ENCODE data around the gene SLIT3.

The SLIT3 gene

GRCh38 chr5:168844016-168844921, 456.7 kb downstream of the SLIT3 start:
- Histone ChIP-seq H3K9me3 (ENCODE audit: control insufficient read depth, insufficient read depth, low read depth, low read length) (no peaks in the 10 kb centered on the region), H3K36me3 (ENCODE audit: control insufficient read depth in 2 of 2, insufficient read depth in 1 of 2, low read length in 2 of 2) (no peaks in the 10 kb centered on the region), H3K4me3 (ENCODE audit: low read depth, low read length) (no peak overlapping the region), H3K4me1 (ENCODE audit: control insufficient read depth, insufficient read depth, low read length) (peaks cover 10% of the 10 kb centered on the region), H3K27ac (ENCODE audit: extremely low read depth, low read depth, low read length) (no peak overlapping the region)
- POLR2A ChIA-PET = interaction anchor here (0.6 kb wide), 1 partner anchor 30 kb away, joined by 3 read pairs; no protein-coding TSS in a partner anchor
- TF ChIP-seq ZXDB (tag by site-specific recombination; IDR thresholded peaks at IDR 0.05) = no peak
- TF ChIP-seq ZNF426 (tag by site-specific recombination; IDR thresholded peaks at IDR 0.05) = no peak
- TF ChIP-seq INSM2 (tag by site-specific recombination; IDR thresholded peaks at IDR 0.05) = no peak
- no peak for TF ChIP-seq ZNF335 (tag by site-specific recombination; conservative IDR thresholded peaks at IDR 0.05)
- no peak for TF ChIP-seq SETDB1 (IDR thresholded peaks at IDR 0.05; ENCODE audit: insufficient read length, low read length)
- TF ChIP-seq KLF10 (tag by site-specific recombination; IDR thresholded peaks at IDR 0.05) = no peak
- TF ChIP-seq ZFP69B (tag by site-specific recombination; IDR thresholded peaks at IDR 0.05) = no peak
- TF ChIP-seq ZBTB17 (tag by site-specific recombination; IDR thresholded peaks at IDR 0.05) = no peak
- TF ChIP-seq SCRT2 (tag by site-specific recombination; IDR thresholded peaks at IDR 0.05) = no peak
- TF ChIP-seq ZNF561 (tag by site-specific recombination; IDR thresholded peaks at IDR 0.05; ENCODE audit: borderline replicate concordance) = no peak
- no peak for TF ChIP-seq ZNF433 (tag by site-specific recombination; IDR thresholded peaks at IDR 0.05; ENCODE audit: low read depth)
- TF ChIP-seq ZFHX2 (tag by site-specific recombination; conservative IDR thresholded peaks at IDR 0.05) = no peak
- CTCF ChIA-PET = no interaction called here

GRCh38 chr5:168843277-168844015, 457.5 kb downstream of the SLIT3 start:
- Histone ChIP-seq H3K4me1 (ENCODE audit: control insufficient read depth, insufficient read depth, low read length) (0 out of 2 replicates have a peak, but pooled peaks cover 3% of the 10 kb centered on the region), H3K9me3 (ENCODE audit: control insufficient read depth, insufficient read depth, low read depth, low read length) (no peaks in the 10 kb centered on the region), H3K27ac (ENCODE audit: extremely low read depth, low read depth, low read length) (no peak overlapping the region), H3K36me3 (ENCODE audit: control insufficient read depth in 2 of 2, insufficient read depth in 1 of 2, low read length in 2 of 2) (no peaks in the 10 kb centered on the region), H3K4me3 (ENCODE audit: low read depth, low read length) (no peak overlapping the region)
- POLR2A ChIA-PET = no interaction called here
- no peak for TF ChIP-seq EGR2 (tag by site-specific recombination; IDR thresholded peaks at IDR 0.05; ENCODE audit: low read depth)
- no peak for TF ChIP-seq KLF16 (tag by site-specific recombination; IDR thresholded peaks at IDR 0.05)
- no peak for TF ChIP-seq KLF17 (tag by site-specific recombination; IDR thresholded peaks at IDR 0.05)
- CTCF ChIA-PET = interaction anchor here (0.7 kb wide), 1 partner anchor 9 kb away, joined by 3 read pairs; no protein-coding TSS in a partner anchor

GRCh38 chr5:168842571-168843205, 458.3 kb downstream of the SLIT3 start:
- no peak overlapping the region for H3K4me3 ChIP-seq (ENCODE audit: low read depth, low read length)
- no peaks in the 10 kb centered on the region for H3K36me3 ChIP-seq (ENCODE audit: control insufficient read depth in 2 of 2, insufficient read depth in 1 of 2, low read length in 2 of 2)
- POLR2A ChIA-PET = no interaction called here
- no peak overlapping the region for H3K27ac ChIP-seq (ENCODE audit: extremely low read depth, low read depth, low read length)
- H3K9me3 ChIP-seq (ENCODE audit: control insufficient read depth, insufficient read depth, low read depth, low read length) = no peaks in the 10 kb centered on the region
- H3K4me1 ChIP-seq (ENCODE audit: control insufficient read depth, insufficient read depth, low read length) = 0 out of 2 replicates have a peak, but pooled peaks cover 3% of the 10 kb centered on the region
- CTCF ChIA-PET = interaction anchor here (0.6 to 0.7 kb wide), 2 partner anchors 8 to 95 kb away, joined by 3 to 5 read pairs; no protein-coding TSS in a partner anchor
- TF ChIP-seq ZNF350 (tag by site-specific recombination; IDR thresholded peaks at IDR 0.05) = no peak
- TF ChIP-seq ZNF624 (tag by site-specific recombination; IDR thresholded peaks at IDR 0.05) = no peak
- TF ChIP-seq EGR2 (tag by site-specific recombination; IDR thresholded peaks at IDR 0.05; ENCODE audit: low read depth) = no peak
- TF ChIP-seq ZNF639 (tag by site-specific recombination; IDR thresholded peaks at IDR 0.05) = no peak
- no peak for TF ChIP-seq ZNF596 (tag by site-specific recombination; IDR thresholded peaks at IDR 0.05)
- TF ChIP-seq TRIM28 (IDR thresholded peaks at IDR 0.05; ENCODE audit: borderline replicate concordance, low read length) = no peak
- TF ChIP-seq ZNF121 (tag by site-specific recombination; IDR thresholded peaks at IDR 0.05) = no peak
- no peak for TF ChIP-seq KLF16 (tag by site-specific recombination; IDR thresholded peaks at IDR 0.05)
- TF ChIP-seq REPIN1 (tag by site-specific recombination; IDR thresholded peaks at IDR 0.05; ENCODE audit: low read depth) = no peak
- TF ChIP-seq HOXA7 (CRISPR knock-in tag; IDR thresholded peaks at IDR 0.05; ENCODE audit: borderline replicate concordance) = no peak
- no peak for TF ChIP-seq ZNF610 (tag by site-specific recombination; IDR thresholded peaks at IDR 0.05; ENCODE audit: borderline replicate concordance)
- no peak for TF ChIP-seq ZFP3 (tag by site-specific recombination; IDR thresholded peaks at IDR 0.05; ENCODE audit: low read depth)
